Thoracic aorta (tissue), 2 donors: ENCODE results near the gene NHS. TPM values are rescaled to one million over a fixed set of nuclear protein-coding genes. Genes with fewer than 3 reads are reported as not detected.

Source experiments
- ATAC-seq: fragments of 150-250 bp; one replicate; pipeline ENCODE4 v1.8.0; 2017; ENCODE audit warnings: low read depth; ENCODE audit not compliant: insufficient number of reproducible peaks, low FRiP score
- DNase-seq: peaks from one replicate; pipeline ENCODE4 v3.0.0-alpha.2; 2020; ENCODE audit warnings: low spot score
- H3K27ac ChIP-seq, 2 donors: fragments of 200-600 bp; sonication (generic); 1 replicate in 1 of 2; 2 replicates in 1 of 2; pipeline ENCODE4 v1.5.1; 2016; ENCODE audit warnings: mild to moderate bottlenecking in 2 of 2, moderate library complexity in 2 of 2
- H3K27me3 ChIP-seq: fragments of 200-600 bp; sonication (generic); replicated peaks from 2 replicates; pipeline ENCODE4 v1.6.0; 2016; ENCODE audit warnings: mild to moderate bottlenecking; ENCODE audit not compliant: insufficient read depth
- H3K36me3 ChIP-seq: fragments of 200-600 bp; sonication (generic); one replicate; pipeline ENCODE4 v1.5.1; 2016
- H3K4me1 ChIP-seq, 2 donors: fragments of 200-600 bp; sonication (generic); 1 replicate in 1 of 2; 2 replicates in 1 of 2; pipeline versions ENCODE4 v1.5.1 to v1.6.0; 2016; ENCODE audit warnings: low read depth in 2 of 2, mild to moderate bottlenecking in 1 of 2; ENCODE audit not compliant: control insufficient read depth in 1 of 2
- H3K4me3 ChIP-seq: fragments of 200-600 bp; sonication (generic); 2 replicates; pipeline ENCODE4 v1.5.1; 2016; ENCODE audit warnings: mild to moderate bottlenecking
- H3K9me3 ChIP-seq: fragments of 200-600 bp; sonication (generic); 2 replicates; pipeline ENCODE4 v1.5.1; 2016
- total RNA-seq, 2 donors: library from RNA; depleted of rRNA; stranded (reverse); fragments of >200 nt; gene quantifications; one replicate each; pipeline versions ENCODE4 v1.1.0 to v1.2.3, GENCODE V29; 2016
- TF ChIP-seq, protein P1 (sequence below): fragments of 200-600 bp; sonication (generic); IDR thresholded peaks from one replicate; pipeline ENCODE4 v1.5.1; 2019; ENCODE audit warnings: antibody characterized with exemption

NHS gene
- total RNA-seq, 2 donors from 2014 or later = 23.3 to 29.6 TPM

DNA sequence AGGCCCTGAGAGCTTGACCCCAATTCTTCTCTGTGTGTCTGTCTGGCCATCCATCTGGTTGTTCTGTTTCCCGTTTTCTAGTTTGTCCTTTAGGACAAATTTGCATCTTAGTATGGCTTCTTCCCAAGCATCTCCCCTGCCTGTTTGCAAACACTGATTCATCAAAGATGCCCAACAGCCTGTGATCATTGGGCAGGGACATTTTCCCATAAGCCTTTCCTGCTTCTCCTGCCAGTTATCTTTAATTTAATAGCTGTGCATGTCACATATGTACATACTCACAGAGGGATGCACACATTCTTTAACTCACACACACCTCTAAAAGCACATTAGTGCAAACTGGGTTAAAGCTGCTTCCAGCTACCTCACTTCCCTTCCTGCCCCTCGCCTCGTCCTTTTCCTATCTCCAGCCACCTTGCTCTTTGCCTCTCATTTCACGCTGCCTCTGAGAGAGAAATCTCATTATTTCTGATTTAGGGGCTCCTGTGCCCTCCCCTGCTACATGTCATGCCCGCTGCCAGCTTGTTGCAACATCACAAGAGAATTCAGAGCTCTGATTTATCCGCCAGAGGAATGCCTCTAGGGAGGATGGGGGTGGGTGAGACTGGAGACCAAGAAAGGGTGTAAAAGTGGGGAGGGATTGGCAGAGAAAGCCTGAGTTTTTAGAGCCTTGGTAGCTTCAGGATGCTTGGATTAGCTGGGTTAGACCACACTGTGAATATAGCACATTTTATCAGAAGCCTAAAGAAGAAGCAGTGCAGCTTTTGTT, 100.6 kb downstream of the NHS start:
- TF ChIP-seq, protein P1, sequence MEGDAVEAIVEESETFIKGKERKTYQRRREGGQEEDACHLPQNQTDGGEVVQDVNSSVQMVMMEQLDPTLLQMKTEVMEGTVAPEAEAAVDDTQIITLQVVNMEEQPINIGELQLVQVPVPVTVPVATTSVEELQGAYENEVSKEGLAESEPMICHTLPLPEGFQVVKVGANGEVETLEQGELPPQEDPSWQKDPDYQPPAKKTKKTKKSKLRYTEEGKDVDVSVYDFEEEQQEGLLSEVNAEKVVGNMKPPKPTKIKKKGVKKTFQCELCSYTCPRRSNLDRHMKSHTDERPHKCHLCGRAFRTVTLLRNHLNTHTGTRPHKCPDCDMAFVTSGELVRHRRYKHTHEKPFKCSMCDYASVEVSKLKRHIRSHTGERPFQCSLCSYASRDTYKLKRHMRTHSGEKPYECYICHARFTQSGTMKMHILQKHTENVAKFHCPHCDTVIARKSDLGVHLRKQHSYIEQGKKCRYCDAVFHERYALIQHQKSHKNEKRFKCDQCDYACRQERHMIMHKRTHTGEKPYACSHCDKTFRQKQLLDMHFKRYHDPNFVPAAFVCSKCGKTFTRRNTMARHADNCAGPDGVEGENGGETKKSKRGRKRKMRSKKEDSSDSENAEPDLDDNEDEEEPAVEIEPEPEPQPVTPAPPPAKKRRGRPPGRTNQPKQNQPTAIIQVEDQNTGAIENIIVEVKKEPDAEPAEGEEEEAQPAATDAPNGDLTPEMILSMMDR = no peak
- Histone ChIP-seq H3K36me3 (no peaks in the 10 kb centered on the region), H3K4me3 (no peak overlapping the region), H3K27me3 (no peaks in the 10 kb centered on the region), H3K4me1 (peaks cover 0 to 22% of the 10 kb centered on the region in 2 donors), H3K9me3 (no peaks in the 10 kb centered on the region), H3K27ac (no peak overlapping the region)
- no peak for DNase-seq
- no peak for ATAC-seq

DNA sequence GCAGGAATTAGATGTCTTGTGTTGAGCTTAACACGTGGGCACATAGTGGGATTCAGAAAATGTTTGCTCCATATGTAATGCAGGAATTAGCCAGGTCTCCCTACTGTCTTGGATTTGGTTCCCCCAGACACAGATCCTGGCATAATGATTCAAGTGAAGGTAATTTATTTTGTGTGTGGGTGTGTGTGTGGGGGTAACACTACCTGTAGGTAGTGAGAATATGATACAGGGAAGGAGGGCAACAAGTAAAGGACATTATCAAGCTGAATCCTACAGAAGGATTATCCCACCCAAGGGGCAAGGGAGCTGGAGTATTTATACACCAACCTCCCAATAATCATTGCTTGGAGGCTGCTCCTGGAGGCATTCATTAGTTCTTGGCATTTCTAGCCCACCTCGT, 101.4 kb downstream of the NHS start:
- H3K27ac ChIP-seq = no peak overlapping the region
- TF ChIP-seq, protein P1 = no peak
- H3K36me3 ChIP-seq = no peaks in the 10 kb centered on the region
- no peaks in the 10 kb centered on the region for H3K9me3 ChIP-seq
- DNase-seq = no peak
- no peak overlapping the region for H3K4me3 ChIP-seq
- no peak for ATAC-seq
- no peaks in the 10 kb centered on the region for H3K27me3 ChIP-seq
- H3K4me1 ChIP-seq = peaks cover 0 to 22% of the 10 kb centered on the region in 2 donors

DNA sequence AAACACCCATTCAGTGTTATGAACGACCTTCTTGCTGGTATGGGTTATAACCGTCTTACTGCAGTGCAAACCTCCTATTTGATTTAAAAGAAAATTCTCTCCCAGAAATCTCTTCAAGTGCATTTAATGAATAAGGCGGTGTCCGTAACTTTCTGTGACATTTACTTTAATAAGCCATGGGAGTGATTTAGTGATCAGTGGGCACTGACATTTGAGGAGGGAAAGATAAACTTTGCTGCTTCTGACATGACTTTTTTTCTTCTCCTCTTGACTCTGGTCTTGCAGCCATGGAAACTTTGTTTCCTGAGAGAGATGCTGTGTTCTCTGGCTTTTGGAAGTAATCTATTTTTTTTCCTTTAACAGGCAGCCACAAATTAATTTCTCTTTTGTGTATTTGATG, 106.1 kb downstream of the NHS start:
- peaks cover 0 to 7% of the 10 kb centered on the region in 2 donors for H3K4me1 ChIP-seq
- H3K4me3 ChIP-seq = no peak overlapping the region
- DNase-seq (no peak), ATAC-seq (no peak)
- H3K27me3 ChIP-seq = no peaks in the 10 kb centered on the region
- TF ChIP-seq, protein P1 = no peak
- no peak overlapping the region for H3K27ac ChIP-seq
- H3K36me3 ChIP-seq = no peaks in the 10 kb centered on the region
- H3K9me3 ChIP-seq = no peaks in the 10 kb centered on the region

DNA sequence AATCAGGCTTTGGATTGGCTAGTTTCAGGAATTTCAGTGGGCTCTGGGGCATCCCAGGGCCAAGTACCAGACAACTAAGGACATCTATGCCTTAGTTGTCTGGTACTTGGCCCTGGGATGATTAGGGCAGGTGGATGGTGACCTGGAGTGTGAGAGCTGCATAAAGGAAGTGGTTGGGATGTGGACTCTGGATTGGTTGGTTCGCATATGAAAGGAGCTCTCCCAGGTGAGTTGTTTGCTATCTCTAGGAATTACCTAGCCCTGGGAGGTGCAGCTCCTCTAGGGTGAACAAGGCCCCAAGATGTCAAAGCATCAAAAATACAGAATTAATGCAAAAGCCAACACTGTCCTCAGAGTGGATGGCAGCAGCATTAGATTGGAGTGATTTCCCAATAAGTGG, 109.6 kb downstream of the NHS start:
- H3K36me3 ChIP-seq = no peaks in the 10 kb centered on the region
- H3K27ac ChIP-seq = no peak overlapping the region
- no peak overlapping the region for H3K4me3 ChIP-seq
- H3K27me3 ChIP-seq = no peaks in the 10 kb centered on the region
- peaks cover 0 to 18% of the 10 kb centered on the region in 2 donors for H3K4me1 ChIP-seq
- no peaks in the 10 kb centered on the region for H3K9me3 ChIP-seq
- TF ChIP-seq, protein P1 = no peak
- no peak for ATAC-seq
- no peak for DNase-seq

DNA sequence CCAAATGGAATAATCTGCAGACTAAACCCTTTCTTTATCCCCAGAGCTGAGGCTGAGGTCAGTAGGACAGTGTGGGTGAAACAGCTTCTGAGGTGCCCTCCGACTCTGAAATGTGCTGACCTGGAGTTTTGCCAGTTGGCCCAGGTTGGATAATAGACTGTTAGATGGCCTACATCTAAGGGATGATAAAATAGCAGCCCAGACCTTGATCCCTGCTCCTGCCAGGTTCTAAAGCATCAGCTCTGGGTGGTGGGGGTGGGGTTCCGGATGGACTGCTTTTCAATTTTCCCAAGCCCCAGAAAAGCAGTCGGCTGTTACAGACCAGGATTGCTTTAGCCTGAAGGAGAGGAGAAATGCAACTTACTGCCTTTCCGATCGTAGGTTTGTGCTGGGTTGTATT, 110.4 kb downstream of the NHS start:
- no peak for ATAC-seq
- Histone ChIP-seq H3K27ac (no peak overlapping the region), H3K4me1 (peaks cover 0 to 18% of the 10 kb centered on the region in 2 donors)

More for the DNA sequence above, 110.4 kb downstream of the NHS start:
- no peak for DNase-seq
- Histone ChIP-seq H3K27me3 (no peaks in the 10 kb centered on the region), H3K4me3 (no peak overlapping the region), H3K36me3 (no peaks in the 10 kb centered on the region), H3K9me3 (no peaks in the 10 kb centered on the region)
- TF ChIP-seq, protein P1 = no peak
